ENCODE data around the gene SEPTIN1.

DNA sequence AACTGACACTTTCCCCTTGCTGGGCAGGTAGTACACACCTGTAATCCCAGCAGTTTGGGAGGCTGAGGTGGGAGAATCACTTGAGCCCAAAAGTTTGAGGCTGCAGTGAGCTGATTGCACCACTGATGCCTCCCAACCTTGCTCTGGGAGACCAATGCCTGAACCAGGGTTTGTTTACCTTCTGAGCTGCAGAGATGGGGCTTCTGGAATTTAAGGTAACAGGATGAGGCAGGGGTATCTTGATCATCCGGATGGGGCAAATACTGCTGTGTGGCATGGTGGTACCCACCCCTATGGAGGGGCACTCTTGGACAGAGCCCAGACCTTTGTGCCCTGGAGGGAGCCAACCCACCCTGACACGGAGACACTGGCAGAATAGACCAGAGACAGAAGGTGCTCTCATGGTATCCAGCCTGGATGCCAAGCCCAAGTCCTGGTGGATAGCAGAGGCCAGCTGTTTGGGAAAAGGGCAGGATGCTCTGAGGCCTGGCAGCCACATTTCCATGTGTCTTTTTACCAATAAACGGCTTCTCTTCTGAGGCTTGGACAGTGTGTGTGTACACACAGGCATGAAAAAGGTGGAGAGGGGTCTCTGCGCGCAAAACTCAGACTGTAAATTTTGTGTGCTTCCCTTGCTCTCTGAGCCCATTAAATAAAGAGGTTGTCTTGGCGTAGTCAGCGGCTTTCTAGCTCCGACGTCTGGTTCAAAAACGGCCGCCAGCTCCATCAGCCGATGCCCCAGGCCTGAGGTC is 17.2 kb upstream of the SEPTIN1 start:
- TF ChIP-seq POLR2A (IDR thresholded peaks at IDR 0.05; ENCODE audit: extremely low read depth, insufficient read length) (no peak), MYC (IDR thresholded peaks at IDR 0.05; ENCODE audit: low read depth, low read length) (no peak)
